PC-3 (cell line): ENCODE data around the gene CAMK2A.

Source experiments
- CTCF ChIP-seq: fragments of 300-600 bp; sonication (generic); conservative IDR thresholded peaks from 2 replicates; pipeline ENCODE4 v1.5.1; 2017; ENCODE audit warnings: antibody characterized with exemption, low read depth, mild to moderate bottlenecking, low read length
- EZH2phosphoT487 ChIP-seq: fragments of 300-600 bp; sonication (generic); IDR thresholded peaks from 2 replicates; pipeline ENCODE4 v1.6.1; 2018; ENCODE audit warnings: mild to moderate bottlenecking, antibody characterized with exemption, low read length, borderline replicate concordance

DNA sequence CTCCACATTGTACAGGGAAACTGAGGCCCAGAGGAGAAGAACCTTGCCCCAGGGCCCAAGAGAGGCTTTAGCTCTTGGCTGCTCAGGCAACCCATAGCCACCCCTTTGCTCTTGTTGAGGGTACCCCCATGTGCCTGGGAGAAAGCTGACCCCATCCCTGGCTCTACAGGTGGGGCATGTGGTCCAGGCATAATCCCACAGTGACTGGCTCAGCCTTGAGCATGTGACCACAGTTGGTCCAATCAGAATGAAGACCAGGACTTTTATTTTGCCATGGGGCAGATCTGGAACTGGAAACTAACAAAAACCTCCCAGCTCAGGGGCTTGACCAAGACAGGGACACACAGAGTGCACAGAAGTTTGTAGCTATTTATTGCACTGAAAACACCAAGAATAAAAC, 70.4 kb downstream of the CAMK2A start:
- no peak for TF ChIP-seq CTCF
- TF ChIP-seq EZH2phosphoT487, result no peak
